NCI-H345 treated with DMSO at 0.1 percent for 48 hours (cell line): ENCODE measurements around the gene GRK5.
"Not testable (repeated sequence)": the region's sequence is repeated elsewhere in the genome, so short reads cannot be mapped to it uniquely, and the experiment has no call there.

Source experiments
- DNase-seq: peaks from one replicate; lab custom pipeline; 2025; ENCODE audit not compliant: unreplicated experiment; lab: John Stamatoyannopoulos, UW

Gene GRK5

DNA sequence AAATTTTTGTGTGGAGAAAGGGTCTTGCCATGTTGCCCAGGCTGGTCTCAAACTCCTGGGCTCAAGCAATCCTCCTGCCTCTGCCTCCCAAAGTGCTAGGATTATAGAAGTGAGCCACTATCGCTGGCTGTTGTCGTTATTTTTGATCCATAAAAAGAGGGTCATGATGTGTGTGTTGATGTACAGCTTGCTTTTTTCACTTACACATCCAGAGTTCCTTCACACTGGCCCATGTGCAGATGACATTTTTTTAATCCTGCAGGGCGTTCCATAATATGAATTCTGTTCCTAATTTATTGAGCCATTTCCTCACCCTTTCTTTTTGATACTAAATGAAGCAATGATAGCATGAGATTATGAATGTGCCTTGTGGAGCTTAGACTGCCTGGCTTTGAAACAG, 40.8 kb downstream of the GRK5 start:
- DNase-seq: no peak

DNA sequence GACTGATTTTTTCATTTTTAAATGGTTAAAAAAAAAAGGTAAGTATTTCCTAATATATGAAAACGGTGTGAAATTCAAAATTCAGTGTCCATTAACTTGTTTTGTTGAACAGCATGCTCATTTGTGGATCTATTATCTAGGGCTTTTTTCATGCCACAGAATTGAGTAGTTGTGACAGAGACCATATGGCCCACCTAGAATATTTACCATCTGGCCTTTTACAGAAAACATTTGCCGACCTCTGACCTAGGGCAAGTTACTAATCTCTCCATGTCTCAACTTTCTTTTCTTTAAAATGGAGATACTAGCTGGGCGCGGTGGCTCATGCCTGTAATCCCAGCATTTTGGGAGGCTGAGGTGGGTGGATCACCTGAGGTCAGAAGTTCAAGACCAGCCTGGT, 41.3 kb downstream of the GRK5 start:
- no peak for DNase-seq

DNA sequence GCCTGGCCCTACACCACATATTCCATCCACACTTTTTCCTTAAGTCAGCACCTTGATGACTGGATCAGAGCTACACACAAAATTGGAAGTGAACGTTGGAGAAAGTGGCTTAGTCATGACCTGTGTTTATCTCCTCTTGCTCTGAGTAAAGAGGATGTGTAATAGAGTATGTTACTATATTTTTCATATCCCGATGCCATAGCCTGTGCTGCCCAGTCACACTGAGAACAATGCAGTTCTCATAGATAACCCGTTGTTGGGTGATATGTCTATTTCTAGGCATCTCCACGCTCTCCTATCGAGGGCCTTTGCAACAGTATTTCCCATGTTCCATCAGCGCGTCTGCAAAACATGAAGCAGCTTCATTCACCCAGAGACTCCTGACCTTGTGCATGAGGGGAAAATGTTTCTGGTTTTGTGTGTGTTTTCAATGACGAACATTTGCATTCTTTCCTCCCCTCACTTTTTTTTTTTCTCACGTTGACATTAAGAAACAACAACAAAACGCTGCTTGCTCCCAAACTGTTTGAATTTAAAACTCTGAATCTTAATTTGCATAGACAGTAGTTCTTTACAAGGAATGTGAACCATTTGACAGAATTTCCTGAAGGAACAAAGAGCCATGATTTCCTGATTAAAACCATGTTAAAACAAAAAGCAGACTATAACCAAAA, 43.4 kb downstream of the GRK5 start:
- no peak for DNase-seq

GRCh38 chr10:119251315-119251708, 43.9 kb downstream of the GRK5 start:
- no peak for DNase-seq

DNA sequence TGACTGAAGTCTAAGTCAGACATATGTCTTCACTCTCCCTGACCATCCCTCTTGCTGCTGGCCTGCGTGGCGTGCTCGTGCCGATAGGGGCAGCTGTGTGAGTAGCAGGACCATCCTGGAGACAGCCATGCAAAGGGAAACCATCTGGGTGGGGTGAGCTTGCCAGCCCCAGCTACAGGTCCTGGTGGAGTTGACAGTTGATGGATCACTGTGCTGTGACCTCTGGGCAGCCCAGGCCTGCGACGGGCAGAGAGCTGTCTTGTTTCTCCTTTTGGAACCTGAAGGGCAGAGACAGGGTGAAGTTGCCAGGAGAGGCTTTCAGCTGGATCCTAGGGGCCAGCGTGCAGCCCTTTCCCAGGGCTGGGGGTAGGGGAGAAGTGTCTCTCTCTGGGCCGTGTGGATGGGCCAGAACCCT, 44.7 kb downstream of the GRK5 start:
- no peak for DNase-seq

DNA sequence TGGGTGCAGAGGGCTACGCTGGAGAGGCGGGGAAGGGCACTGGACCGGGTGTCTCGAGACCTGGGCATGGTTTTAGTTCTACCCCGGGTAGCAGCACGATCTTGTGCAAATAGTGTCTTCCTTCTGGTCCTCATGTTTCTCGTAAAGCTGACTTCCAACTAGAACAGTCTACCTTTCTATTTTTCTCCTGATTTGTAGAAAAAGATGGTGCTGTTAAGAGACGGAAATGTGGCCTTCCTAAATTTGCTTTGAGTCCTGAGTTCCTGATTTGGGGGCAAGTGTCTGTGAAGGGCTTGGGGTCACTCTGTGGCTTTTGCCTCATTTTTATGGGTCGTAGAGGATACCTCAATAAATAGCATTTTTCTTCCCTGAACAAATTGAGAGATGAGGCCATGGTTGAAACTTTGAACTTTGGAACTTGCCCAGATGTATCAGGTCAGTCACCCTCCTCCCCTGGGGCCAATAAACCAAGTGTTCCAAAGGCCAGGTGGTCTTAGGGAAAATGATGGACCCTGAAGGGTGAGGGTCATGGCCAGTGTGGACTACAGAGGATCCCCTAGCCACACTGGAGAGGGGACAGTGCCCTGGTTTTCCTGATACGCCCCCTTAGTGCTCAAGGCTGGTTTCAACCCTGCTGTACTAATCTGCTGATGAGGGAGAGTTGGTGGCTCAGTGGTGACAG, 45.2 kb downstream of the GRK5 start:
- no peak for DNase-seq

GRCh38 chr10:119253433-119254174, 46.2 kb downstream of the GRK5 start:
- DNase-seq: no peak

- no peak for DNase-seq
These were observed 47.0 kb downstream of the GRK5 start for GRCh38 chr10:119254335-119254734.

GRCh38 chr10:119256030-119256429, 48.7 kb downstream of the GRK5 start:
- no peak for DNase-seq

DNA sequence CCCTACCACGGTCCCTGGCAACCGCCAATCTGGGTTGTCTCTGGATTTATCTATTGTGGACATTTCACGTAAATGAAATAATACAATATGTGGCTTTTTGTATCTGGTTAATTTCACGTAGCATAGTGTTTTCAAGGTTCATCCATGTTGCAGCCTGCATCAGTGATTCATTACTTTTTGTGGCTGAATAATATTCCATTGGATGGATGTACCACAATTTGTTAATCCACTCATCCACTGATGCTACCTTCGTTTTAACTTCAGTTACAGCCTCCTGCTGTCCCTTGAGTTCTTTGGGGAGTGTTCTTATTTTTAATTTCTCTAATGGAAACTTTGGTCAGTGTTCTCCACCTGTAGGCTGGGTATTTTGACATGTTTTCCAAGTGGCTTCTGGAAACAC, 49.5 kb downstream of the GRK5 start:
- no peak for DNase-seq

GRCh38 chr10:119257899-119258419, 50.6 kb downstream of the GRK5 start:
- no peak for DNase-seq

DNA sequence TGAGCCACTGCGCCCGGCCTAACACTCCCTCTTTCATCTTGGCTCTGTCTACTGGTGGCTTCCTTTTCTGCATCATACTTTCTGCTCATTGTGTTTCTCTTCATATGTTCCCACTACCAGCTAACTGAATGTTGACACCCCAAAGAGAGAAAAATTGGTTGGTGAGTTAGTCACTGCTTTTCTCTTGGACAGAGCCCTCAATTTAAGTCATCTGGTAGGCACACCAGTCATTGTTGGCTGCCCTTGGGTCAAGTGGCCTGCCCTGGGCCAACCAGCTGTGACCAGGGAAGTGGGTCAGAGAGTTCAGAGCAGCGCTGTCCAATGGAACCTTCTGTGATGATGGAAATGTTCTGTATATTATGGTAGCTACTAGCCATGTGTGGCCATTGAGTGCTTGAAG, 52.0 kb downstream of the GRK5 start:
- no peak for DNase-seq

GRCh38 chr10:119261016-119261415, 53.6 kb downstream of the GRK5 start:
- DNase-seq: not testable (repeated sequence)

DNA sequence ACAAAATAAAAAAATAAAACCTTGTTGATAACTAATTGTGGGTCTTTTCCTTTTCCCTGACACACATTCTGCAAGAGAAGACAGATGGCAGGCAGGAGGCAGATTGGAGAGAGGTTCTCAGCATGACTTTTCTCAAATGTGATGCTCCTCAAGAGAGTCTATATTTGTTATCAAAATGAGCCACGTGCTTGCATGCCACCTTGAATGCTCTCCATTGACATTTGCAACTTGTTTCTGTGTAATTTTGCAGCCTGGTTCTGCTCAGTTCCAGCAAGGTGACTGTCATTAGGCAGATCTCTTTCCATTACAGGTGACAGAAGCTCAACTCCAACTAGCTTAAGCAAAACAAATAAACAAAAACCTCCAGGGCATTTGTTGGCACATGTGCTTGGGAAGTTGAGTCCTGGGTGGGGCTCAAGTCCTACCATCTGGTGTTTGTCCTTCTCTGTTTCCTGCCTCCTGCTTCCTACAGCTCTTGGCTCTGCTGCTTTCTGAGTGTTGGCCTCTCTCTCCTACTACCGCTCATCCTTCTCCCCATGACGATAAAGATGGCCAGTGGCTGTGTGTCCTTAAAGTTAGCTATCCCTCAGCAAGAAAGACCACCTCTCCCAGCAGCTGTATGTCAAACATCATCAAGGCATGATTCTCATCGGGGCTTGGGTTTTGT, 56.7 kb downstream of the GRK5 start:
- peak; percentile 53 for DNase-seq

GRCh38 chr10:119265691-119266090, 58.3 kb downstream of the GRK5 start:
- no peak for DNase-seq

DNA sequence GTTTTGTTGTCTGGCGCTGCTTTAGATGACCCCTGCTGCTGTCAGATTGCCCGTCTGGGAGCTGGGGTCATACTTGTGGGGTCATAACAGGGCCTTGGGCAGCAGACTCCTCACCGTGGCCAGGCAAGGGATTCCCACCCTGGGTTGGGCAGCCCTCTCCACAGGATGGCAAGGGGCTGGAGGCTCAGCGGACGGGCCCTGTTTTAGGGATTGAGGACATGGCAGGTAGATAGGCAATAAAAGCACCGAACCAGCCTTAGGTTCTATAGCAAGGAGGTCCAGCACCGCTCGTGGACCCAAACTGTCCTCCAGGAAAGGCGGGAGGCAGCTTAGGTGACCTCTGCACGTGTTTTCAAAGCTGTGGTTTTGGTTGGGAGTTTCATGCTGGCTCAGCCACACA, 60.0 kb downstream of the GRK5 start:
- DNase-seq: no peak

DNA sequence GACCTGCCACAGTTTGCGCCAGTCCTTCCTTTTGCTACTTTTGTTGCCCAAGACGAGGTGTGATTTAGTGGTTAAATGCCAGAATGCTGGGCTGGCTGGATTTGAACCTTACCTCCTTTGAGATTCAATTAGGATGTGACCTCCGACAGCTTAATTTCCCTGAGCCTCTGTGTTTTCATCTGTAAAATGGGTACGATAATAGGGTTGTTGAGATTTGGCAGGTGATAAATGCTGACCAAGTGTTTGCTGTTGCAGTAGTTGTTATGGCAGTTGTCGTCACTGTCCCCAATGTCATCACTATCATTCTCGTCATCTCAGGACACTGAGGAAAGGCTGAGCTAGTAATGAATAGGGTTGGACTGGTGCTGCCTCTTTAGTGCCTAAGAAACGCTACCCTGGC, 61.1 kb downstream of the GRK5 start:
- no peak for DNase-seq

DNA sequence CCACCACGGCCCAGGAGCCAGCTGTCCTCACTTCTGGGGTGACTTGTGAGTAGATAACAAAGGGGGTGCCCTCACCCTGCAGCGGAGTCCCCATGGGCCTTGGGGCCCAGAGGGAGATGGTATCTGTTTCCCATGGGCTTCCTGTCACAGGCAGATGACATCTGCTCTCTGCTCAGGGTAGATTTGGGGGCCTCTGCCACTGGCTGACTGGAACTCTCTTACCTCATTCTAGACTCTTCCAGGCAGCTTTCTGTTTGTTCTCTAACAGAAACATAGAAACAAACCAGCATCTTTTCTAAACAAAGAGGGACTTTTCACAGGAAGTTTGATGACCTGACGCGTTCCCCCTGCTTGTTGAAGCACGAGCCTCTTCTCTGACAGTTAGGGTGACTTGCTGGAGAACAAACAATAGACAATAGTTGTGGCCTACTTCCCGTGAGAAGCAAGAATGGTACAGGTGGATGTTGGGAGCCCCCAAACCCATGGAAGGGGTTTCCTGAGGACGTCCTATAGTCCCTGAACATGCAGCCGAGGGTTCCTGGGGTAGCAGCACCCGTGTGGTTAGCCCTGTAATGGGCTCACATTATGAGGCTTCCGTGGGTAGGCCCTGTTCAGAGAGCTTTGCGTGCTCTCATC, 61.6 kb downstream of the GRK5 start:
- DNase-seq: no peak

GRCh38 chr10:119269737-119270136, 62.4 kb downstream of the GRK5 start:
- no peak for DNase-seq

- DNase-seq: no peak
These were observed 63.5 kb downstream of the GRK5 start for GRCh38 chr10:119270762-119271366.

GRCh38 chr10:119272338-119272734, 65.0 kb downstream of the GRK5 start:
- not testable (repeated sequence) for DNase-seq
